Inflammatory macrophage treated with lipopolysaccharide for 4 hours (primary cell): Measurements from ENCODE around the gene RARRES2.
"Not testable (repeated sequence)": the region's sequence is repeated elsewhere in the genome, so short reads cannot be mapped to it uniquely, and the experiment has no call there.

Experiments
- DNase-seq: peaks from one replicate; pipeline ENCODE4 v3.0.0-alpha.2; 2020

Gene RARRES2

DNA sequence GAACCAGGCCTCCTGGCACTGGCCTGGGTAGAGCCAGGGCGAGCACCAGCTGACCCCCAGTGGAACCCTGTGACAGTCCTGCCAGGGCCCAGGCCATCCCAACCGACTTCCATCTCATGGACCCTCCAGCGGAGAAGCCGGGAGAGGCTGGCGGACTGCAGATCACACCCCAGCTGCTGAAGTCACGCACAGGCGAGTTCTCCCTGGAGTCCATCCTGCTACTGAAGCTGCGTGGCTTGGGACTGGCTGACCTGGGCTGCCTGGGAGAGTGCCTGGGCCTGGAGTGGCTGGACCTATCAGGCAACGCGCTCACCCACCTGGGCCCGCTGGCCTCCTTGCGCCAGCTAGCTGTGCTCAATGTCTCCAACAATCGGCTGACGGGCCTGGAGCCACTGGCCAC lies 4.7 kb downstream of the RARRES2 start:
- DNase-seq = no peak

DNA sequence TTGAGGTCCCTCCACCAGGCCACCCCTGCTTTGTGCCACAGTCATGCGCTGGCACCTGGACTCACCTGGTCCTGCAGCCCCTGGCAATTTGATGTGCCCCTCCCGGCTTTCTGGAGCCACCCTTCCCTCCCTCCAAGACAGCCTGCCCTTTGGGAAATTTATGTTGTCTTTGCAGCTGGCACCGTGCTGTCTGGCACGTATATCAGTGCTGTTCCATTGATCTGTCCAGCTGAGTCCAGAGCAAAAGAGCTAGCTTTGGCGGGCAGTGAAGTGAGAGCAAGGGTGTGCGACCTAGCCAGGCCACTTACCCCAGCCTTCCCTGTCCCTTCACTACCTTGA lies 5.7 kb downstream of the RARRES2 start:
- DNase-seq = no peak

DNA sequence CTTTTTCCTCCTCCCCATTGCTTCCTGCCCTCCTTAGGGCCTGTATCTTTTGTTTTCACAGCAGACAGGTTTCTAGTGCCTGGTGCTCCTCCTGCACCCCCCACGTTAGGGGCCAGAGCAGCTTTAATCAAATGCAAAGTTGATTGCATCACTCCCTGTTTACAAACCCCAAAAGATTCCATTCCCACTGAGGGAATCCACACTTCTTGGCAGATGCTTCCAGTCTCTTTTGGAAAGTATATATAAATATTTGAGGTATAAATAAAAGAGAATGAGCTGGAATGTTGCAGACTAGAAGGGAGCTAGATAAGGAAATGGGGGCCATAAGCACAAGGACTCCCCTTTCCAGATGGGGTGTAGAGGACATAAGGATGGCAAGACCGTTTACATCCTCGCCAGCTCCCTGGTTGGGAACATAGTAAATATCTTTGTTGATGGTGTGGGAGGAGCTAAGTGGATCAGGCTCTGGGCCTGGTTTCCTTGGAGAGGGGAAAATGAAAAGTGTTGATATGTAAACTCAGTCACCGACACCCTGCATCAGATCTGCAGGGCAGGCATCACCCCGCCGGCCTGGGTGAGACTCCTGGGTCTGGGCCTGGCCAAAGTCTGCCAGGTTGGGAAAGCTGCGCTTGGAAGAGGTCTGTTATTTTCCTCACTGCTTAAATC lies 6.2 kb downstream of the RARRES2 start:
- no peak for DNase-seq

DNA sequence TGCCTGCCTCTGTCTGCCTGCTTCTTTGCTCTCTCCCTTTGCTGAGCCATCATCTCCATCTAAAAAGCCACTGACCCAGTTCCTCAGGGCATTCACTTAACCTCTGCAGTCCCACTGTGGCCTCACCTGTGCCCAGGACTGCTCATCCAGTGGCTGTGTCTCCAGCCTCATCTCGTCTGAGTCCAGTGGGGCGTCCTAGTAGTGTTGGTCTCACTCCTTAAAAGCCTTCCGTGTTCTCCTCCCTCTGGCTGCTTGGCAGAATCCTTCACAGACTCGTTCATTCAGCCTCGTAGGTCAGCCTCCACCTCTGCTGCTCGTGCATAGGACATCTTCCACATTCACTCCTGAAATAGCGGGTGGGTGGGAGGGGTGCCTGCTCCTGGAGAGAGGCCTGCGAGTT lies 7.3 kb downstream of the RARRES2 start:
- DNase-seq = no peak

DNA sequence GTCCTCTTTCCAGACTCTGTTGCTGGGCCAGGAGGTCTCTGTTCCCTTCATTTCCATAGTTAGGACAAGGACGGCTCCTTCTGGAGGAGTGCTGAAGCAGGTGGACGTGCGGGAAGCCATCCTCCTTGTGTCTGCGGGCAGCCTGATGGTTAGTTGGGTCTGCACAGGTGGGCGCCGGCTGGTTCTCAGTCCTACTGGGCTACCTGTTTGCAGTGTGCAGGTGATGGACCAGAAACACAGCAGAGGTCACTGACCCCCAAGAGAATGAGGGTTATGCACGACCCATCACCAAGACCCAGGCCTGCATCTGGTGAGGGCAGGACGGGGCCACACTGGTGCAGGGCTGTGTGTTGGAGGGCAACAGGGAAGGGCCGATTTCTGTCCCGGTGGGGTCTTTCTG lies 7.8 kb downstream of the RARRES2 start:
- no peak for DNase-seq

DNA sequence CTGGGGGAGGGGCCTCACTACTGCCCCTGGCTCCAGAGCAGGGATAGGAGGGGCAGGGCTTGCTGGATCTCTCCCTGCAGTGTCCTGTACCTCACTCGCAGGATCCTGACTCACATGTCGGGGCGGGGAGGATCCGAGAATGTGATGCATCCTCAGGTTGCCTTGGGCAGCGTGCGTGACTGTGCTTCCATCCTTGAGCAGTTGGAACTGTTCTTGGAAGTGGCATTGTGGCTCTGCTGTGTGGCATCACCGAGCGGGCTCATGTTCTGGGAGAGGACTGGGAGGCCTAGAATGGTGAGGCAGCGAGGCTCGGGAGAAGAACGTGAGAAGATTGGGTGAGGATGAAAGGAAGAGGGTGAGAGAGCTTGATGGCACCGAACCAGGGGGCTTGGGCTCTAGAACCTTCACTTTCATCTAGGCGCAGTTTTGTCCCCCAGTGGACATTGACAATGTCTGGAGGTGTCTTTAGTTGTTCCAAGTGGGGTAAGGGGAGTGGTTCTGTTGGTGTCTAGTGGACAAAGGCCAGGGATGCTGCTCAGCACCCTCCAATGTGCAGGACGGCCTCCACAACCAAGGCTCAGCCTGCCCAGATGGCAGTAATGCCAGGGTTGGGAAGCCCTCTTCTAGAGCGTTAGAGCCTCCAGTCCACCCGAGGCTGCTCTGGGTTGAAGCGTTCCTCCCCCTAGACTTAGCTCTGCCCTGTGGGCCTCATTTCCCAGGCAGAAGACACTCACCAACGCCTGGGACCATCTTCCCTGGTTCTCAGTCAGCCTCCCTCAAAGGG lies 8.4 kb downstream of the RARRES2 start:
- DNase-seq = no peak

DNA sequence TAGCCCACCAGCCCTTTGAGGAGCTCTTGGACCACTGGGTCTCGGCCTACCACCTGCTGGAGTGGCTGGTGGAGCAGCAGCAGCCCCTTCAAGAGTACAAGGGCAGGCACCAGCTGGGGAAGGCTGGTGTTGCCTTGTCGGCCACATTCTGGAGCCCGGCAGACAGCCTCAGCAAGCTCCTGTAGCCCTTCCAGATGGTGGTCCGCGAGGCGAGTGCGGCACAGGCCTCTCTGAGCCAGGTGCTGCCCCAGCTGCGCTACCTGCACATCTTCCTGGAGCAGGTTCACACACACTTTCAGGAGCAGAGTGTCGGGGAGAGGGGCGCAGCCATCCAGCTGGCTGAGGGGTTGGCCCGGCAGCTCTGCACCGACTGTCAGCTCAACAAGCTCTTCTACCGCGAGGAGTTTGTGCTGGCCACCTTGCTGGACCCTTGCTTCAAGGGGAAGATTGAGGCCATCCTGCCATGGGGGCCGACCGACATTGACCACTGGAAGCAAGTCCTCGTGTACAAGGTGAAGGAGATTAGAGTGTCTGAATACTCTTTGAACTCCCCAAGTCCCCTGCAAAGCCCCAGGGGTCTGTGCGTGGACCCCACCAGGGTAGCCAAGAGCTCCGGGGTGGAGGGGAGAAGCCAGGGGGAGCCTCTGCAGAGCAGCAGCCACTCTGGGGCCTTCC lies 11.1 kb downstream of the RARRES2 start:
- DNase-seq = no peak

DNA sequence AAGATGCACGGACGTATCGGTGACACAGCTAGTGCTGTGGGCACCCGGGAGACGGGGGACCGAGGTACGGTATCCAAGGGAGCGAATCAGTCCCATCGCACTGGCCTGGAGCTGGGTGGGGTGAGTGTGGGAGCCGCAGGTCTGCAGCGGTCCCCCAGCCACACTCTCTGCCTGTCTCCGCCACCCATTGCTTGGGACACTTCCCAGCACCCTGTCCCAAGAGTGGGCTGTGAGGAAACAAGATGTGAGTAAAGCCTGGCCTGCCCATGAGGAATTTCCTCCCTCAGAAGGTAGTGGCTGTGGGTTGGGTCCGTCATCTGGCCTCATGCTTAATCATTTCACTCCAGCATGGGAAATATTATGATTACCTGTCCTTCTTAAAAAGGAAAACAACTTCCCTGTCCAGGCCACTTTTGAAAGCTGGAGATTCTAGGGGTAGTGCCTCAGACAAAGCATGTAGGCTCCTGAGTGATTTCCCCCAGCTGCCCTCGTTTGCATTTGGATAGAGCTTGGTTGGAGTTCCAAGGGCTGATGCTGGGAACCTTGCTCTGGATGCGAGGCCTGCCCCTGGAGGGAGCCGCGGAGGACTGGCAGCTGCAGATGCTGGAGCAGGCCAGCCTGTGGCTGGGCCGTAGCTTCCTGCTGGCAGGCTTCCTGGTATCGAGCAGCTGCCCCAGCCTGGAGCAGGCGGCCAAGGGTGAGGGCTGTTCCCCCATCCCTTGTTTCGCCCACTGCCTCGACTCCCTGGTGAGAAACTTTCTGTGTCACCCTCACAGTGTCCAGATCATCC lies 11.9 kb downstream of the RARRES2 start:
- no peak for DNase-seq

DNA sequence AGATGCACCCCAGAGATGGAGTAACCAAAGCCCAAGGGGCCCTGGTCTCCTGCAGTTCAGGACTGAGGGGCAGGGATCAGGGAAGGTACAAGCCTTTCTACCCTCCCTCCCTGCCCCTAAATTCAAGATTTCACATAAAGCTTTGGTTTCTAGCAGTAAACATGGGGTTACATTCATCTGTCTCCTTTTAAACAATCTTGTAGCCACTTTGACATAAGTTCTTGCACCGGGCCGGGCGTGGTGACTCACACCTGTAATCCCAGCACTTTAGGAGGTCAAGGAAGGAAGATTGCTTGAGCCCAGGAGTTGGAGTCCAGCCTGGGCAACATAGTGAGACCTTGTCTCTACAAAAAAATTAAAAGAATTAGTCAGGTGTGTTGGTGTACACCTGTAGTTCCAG lies 14.1 kb downstream of the RARRES2 start:
- no peak for DNase-seq

DNA sequence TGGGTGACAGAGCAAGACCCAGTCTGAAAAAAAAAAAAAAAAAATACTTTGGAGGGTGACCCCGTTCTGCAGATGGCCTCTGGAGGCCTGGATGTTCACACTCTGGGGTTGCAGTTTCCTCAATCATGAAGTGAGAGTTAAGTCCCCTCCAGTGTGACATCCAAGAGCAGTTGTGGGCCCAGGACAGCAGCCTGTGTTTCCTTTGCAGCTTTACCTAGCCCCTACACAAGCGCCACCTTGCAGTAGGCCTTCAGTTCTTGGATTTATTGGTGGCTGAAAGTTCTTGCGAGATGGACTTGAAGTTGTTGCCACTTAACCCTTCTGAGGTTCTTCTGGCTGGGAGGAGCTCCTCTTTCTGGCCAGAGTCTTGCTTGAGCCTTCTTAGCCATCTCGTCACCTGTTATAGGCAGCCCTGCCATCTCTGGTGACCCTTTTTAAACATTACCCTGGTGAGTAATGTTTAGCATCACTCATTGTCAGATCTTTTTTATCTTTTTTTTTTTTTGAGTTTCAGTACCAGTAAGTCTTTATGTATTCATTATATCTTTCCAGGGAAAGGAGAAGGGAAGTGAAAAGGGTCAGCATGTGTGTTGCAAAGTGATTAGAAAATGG lies 14.7 kb downstream of the RARRES2 start:
- no peak for DNase-seq

DNA sequence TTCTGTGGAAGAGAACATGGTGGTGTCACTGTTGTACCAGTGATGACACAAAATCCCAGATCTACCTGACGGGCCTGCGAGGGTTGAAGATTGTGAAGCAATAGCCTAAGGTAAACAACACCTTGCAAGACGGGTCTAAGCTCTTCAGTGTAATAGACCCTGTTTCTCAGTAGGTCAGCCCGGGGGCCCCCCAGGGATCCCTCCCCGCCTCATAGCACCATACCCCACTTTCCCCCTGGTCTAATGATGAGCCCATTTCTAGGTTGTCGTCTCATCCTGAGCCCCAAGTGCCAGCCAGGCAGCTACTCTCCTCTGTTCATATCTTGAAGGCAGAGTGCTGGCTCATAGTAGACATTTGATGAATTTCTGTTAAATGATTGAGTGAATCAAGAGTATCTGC lies 15.5 kb downstream of the RARRES2 start:
- no peak for DNase-seq

DNA sequence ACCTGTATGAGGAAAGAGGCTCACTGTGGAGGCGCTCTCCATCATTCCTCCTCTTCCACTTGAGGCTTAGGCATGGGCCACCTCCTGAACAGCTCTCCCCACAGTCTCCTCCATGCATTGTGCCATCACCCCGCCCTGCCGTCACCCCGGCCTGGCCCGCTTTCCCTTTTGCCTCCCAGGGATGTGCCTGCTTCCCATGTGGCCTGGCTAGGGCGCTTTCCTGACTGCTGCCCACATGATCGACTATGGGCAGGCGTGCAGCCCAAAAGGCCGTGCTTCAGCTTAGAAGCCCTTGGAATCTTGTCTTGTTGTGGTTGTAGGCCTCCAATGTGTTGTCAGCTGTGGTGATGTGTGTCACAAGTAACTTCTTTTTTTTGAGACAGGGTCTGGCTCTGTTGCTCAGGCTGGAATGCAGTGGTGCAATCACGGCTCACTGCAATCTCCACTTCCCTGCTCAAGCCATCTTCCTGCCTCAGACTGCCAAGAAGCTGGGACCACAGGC lies 16.3 kb downstream of the RARRES2 start:
- peak; percentile 79 for DNase-seq

DNA sequence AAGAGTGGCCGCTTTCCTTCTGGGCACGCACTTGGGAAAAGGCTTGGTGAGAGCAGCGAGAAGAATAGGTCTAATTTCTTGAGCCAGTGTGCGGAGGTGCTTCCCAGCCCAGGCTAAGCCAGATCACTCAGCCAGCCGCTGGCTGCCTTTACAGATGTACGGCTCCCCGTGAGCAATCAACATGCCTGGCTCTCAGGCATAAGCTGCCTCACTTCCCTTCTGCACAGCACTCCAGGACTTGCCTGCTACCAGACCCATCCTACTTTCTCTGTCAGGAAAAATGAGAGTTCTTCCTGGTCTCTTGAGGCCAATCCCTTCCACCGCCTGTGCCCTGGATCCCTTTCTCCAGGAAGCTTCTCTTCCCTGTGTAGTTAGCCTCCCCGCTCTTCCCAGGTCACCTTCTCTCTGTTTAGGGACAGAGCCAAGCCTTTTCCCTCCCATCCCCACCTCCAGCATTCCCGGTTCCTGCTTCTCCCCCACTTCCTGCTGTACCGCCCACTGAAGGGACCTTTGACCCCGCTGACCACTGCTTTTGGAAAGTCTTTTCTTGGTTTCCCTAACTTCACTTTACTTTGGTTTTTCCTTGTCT lies 17.0 kb downstream of the RARRES2 start:
- peak; percentile 17 for DNase-seq

DNA sequence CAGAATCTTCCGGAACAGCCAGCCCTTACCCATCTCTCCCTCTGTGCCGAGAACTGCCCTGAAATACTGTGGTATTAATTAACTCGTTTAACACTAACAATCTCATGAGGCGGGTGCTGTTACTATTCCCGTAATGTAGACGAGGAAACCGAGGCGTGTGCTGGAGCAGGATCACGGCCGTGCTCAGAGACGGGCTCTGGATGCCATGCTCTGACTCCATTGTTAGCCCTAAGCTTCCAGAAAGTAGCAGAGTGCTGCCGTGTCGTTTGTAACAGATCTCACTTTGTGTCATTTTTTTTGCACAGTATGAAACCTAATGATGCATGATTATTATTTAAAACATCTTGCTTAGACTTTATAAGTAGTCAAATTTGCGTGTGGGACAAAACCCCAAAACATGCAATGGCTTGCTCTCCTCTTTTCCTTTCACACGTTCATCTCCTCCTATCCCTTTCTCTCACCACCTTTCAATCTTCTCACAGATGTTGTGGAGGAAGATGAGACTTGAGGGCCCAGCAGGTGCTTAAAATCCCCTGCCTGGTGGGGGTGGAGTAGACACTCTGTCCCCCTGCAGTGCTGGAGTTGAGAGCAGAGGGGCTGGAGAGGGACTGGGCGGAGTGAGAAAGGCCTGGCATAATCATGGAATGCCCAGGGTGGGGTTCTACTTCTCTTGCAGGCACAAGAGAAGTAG lies 17.6 kb downstream of the RARRES2 start:
- no peak for DNase-seq

DNA sequence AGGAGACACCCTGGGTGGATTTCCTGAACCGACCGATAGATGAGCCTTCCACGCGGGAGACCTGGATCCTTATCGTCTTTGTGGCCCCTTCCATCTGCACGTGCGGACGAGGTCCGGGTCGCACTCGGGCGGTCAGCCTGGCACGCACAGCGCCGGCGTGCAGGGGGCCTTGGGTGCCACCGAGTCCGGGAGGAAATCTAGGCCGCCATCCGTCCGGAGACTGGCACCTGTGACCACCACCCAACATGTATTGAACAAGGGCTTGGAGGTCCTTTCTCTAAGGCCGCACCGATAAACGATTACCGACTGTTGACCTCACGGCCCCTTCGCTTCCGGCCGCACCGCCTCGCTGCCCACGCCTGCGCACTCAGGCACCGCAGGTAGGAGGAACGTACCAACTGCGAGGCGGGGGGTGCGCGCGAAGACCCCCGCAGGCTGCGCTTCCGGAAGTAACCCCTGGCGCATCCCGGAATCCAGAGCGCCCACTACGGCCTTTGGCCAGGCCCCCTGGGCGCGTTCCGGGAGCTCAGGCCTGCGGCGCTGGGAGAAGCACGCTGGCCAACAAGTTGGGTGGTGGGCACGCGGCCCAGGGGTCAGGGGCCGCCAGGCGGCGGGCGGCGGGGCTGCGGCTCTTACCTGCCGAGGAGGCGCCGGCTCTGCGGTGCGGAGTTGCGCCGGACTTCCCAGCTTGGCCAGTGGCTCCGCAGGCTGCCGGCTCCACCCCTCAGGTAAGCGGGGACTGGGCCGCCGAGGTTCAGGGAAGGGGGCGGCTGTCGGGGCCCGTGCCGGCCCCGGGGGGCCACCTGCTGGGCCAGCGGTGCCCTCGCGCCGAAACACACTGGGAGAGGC lies 18.4 kb downstream of the RARRES2 start, which contains the start of the genes ACTR3C and LRRC61:
TSS of gene ACTR3C (minus strand) at position 713 of the 849 bp plus-strand sequence. CDS start 28,249 bp downstream, outside the sequence.
TSS of gene LRRC61 (plus strand) at position 523 of the 849 bp plus-strand sequence. CDS start 13,507 bp downstream, outside the sequence.
- peak; percentile 10 for DNase-seq

DNA sequence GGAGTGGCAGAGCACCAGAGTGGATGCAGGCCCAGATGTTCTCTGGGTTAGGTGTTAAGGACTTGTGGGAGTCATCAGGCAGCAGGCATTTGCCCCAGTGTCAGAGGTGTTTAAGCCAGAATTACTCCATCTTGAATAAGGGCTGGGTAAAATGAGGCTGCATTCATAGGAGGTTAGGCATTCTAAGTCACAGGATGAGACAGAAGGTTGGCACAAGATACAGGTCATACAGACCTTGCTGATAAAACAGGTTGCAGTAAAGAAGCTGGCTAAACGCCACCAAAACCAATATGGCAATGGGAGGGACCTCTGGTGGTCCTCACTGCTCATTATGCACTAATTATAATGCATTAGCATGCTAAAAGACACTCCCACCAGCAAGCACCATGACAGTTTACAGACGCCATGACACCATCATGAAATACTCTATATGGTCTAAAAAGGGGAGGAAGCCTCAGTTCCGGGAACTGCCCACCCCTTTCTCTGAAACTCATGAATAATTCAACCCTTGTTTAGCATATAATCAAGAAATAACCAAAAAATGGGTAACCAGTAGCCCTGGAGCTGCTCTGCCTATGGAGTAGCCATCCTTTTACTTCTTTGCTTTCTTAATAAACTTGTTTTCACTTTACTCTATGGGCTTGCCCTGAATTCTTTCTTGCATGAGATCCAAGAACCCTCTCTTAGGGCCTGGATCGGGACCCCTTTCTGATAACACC lies 19.2 kb downstream of the RARRES2 start:
- DNase-seq = peak; percentile 24

DNA sequence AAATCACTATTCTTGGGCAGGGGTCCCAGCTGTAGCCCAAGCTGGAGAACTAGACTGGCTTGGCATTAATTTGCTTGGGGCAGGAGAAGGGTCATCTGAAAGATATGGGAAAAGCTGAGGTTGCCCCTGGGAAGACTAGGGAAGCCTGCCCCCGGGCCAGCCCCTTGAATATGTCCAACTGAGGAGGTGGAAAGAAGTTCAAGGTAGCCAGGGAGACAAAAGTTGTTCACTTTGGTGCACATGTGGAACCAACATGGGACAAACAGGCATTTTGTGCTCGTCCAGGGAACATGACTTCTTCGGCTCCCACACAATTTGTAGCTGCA lies 19.7 kb downstream of the RARRES2 start:
- DNase-seq = no peak

DNA sequence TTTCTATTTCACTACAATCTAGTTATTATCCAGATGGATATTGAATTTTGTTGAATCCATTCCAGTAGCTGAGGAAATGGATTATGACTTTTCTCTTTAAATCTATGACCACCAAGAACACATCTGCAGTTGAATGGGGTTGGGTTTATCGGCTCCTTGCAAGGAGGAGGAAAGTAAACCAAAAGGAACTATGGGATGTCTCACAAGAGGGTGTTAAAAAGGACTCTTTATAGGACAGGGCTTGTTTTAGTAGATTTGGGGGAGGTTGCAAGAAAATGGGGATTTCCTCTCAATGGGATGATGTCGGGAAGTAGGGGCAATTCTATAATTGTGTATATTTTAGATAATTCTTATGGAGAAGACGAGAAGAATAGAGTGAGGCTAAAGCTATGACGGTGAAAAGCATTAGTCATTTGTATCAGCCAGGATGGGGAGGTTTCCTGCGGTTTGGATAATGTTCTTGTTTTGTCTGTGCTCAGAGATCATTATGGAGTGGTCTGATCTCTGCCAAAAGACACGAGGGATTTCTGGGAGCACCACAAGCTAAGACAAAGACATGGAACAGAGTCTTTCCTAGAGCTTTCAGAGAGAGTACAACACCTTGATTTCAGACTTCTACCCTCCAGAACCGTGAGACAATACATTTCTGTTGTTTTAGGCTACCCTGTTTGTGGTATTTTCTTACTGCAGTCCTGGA lies 23.5 kb downstream of the RARRES2 start:
- no peak for DNase-seq

DNA sequence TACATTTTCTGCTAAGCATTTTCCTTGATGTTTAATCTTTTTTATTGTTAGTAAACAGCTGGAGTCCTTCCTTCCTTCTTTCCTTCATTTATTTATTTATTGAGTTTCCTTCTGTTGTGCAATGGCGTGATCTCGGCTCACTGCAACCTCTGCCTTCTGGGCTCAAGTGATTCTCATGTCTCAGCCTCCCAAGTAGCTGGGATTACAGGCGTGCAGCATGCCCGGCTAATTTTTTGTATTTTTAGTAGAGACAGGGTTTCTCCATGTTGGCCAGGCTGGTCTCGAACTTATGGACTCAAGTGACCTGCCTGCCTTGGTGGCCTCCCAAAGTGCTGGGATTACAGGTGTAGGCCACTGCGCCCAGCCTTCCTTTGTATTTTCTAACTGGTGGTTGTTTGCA lies 24.4 kb downstream of the RARRES2 start:
- not testable (repeated sequence) for DNase-seq
